ENCODE measurements around the gene RBMS3.

- TF ChIP-seq STAT6 (CRISPR knock-in tag; conservative IDR thresholded peaks at IDR 0.05; ENCODE audit: low read depth) = no peak
- no peak for TF ChIP-seq CTCF (IDR thresholded peaks at IDR 0.05)
- TF ChIP-seq KAT7 (CRISPR knock-in tag; IDR thresholded peaks at IDR 0.05; ENCODE audit: borderline replicate concordance) = no peak
- TF ChIP-seq TEAD4 (CRISPR knock-in tag; IDR thresholded peaks at IDR 0.05) = no peak
- no peak for TF ChIP-seq ATF2 (CRISPR knock-in tag; IDR thresholded peaks at IDR 0.05; ENCODE audit: borderline replicate concordance, low read depth)
- no peak for TF ChIP-seq ATF1 (CRISPR knock-in tag; IDR thresholded peaks at IDR 0.05)
- no peak for TF ChIP-seq MLX (CRISPR knock-in tag; IDR thresholded peaks at IDR 0.05)
- no peak for TF ChIP-seq USF1 (CRISPR knock-in tag; IDR thresholded peaks at IDR 0.05)
- no peak for TF ChIP-seq ATF6 (CRISPR knock-in tag; IDR thresholded peaks at IDR 0.05)
- TF ChIP-seq MAX (CRISPR knock-in tag; IDR thresholded peaks at IDR 0.05) = no peak
- no peak for TF ChIP-seq ZNF396 (CRISPR knock-in tag; IDR thresholded peaks at IDR 0.05; ENCODE audit: borderline replicate concordance)
- no peak for TF ChIP-seq ZNF121 (CRISPR knock-in tag; IDR thresholded peaks at IDR 0.05)
These were observed 206.0 kb downstream of the RBMS3 start for GRCh38 chr3:29486917-29487316.

All from WTC11 (cell line).